ES-I3 (cell line): ENCODE data around the gene EHF.

ENCODE experiments used
- H3K36me3 ChIP-seq: 2 replicates; pipeline ENCODE4 v1.6.1; 2013; ENCODE audit warnings: mild to moderate bottlenecking, low read length, control low read depth, moderate library complexity; ENCODE audit not compliant: insufficient read depth
- H3K4me1 ChIP-seq: 2 replicates; pipeline ENCODE4 v1.6.1; 2013; ENCODE audit warnings: mild to moderate bottlenecking, control low read depth, low read length; ENCODE audit not compliant: insufficient read depth
- H3K9ac ChIP-seq: 2 replicates; pipeline ENCODE4 v1.6.1; 2013; ENCODE audit warnings: low read depth, mild to moderate bottlenecking, low read length, moderate library complexity
- H3K9me3 ChIP-seq: 2 replicates; pipeline ENCODE4 v1.6.1; 2013; ENCODE audit warnings: mild to moderate bottlenecking, low read length, moderate library complexity; ENCODE audit not compliant: control insufficient read depth, insufficient read depth

Gene EHF

GRCh38 chr11:34640050-34640923 is 19.4 kb downstream of the EHF start:
- Histone ChIP-seq H3K36me3 (no peaks in the 10 kb centered on the region), H3K9ac (no peak overlapping the region), H3K4me1 (peaks cover 14% of the 10 kb centered on the region; the same call in 1 of the 2 replicates), H3K9me3 (no peaks in the 10 kb centered on the region)

GRCh38 chr11:34640924-34641275 is 20.0 kb downstream of the EHF start:
- peaks cover 14% of the 10 kb centered on the region; the same call in 1 of the 2 replicates for H3K4me1 ChIP-seq
- H3K36me3 ChIP-seq = no peaks in the 10 kb centered on the region
- H3K9me3 ChIP-seq = no peaks in the 10 kb centered on the region
- no peak overlapping the region for H3K9ac ChIP-seq

DNA sequence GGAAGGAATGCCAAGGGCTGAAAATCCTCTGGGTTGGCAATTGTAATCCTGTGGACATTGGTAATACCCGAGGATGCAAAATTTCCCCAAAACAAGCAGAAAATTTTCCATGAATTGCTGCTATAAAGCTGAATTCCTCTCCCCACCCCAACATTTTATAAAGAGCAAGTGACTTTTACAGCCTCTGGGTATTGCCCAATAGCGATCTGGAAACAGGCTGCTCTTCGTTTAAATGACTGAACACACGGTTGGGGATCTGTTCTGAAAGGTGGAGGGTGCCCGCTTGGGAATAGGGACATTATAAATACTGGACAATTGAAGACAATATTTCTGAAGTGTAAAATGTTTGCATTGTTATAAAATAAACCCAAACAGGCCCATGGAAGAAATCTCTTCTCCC is 20.6 kb downstream of the EHF start:
- Histone ChIP-seq H3K4me1 (peaks cover 14% of the 10 kb centered on the region; the same call in 1 of the 2 replicates), H3K9me3 (no peaks in the 10 kb centered on the region), H3K9ac (no peak overlapping the region), H3K36me3 (no peaks in the 10 kb centered on the region)

GRCh38 chr11:34642001-34642554 is 21.2 kb downstream of the EHF start:
- no peak overlapping the region for H3K9ac ChIP-seq

GRCh38 chr11:34642873-34643272 is 22.0 kb downstream of the EHF start:
- Histone ChIP-seq H3K4me1 (peaks cover 14% of the 10 kb centered on the region; the same call in 1 of the 2 replicates), H3K9ac (no peak overlapping the region), H3K9me3 (no peaks in the 10 kb centered on the region), H3K36me3 (no peaks in the 10 kb centered on the region)

More at GRCh38 chr11:34642001-34642554, 21.2 kb downstream of the EHF start:
- no peaks in the 10 kb centered on the region for H3K36me3 ChIP-seq
- no peaks in the 10 kb centered on the region for H3K9me3 ChIP-seq
- H3K4me1 ChIP-seq = peaks cover 14% of the 10 kb centered on the region; the same call in 1 of the 2 replicates

GRCh38 chr11:34643311-34643710 is 22.4 kb downstream of the EHF start:
- peaks cover 14% of the 10 kb centered on the region; the same call in 1 of the 2 replicates for H3K4me1 ChIP-seq
- no peaks in the 10 kb centered on the region for H3K36me3 ChIP-seq
- H3K9ac ChIP-seq = no peak overlapping the region
- H3K9me3 ChIP-seq = no peaks in the 10 kb centered on the region

- peaks cover 14% of the 10 kb centered on the region; the same call in 1 of the 2 replicates for H3K4me1 ChIP-seq
Observed at GRCh38 chr11:34643846-34644245, 23.0 kb downstream of the EHF start.

GRCh38 chr11:34644669-34645406 is 23.9 kb downstream of the EHF start:
- Histone ChIP-seq H3K4me1 (peaks cover 11% of the 10 kb centered on the region; the same call in 1 of the 2 replicates), H3K9me3 (no peaks in the 10 kb centered on the region), H3K9ac (no peak overlapping the region), H3K36me3 (no peaks in the 10 kb centered on the region)

More at GRCh38 chr11:34643846-34644245, 23.0 kb downstream of the EHF start:
- H3K9me3 ChIP-seq = no peaks in the 10 kb centered on the region
- H3K9ac ChIP-seq = no peak overlapping the region
- H3K36me3 ChIP-seq = no peaks in the 10 kb centered on the region

GRCh38 chr11:34646431-34646830 is 25.5 kb downstream of the EHF start:
- Histone ChIP-seq H3K9ac (no peak overlapping the region), H3K36me3 (no peaks in the 10 kb centered on the region), H3K4me1 (peaks cover 12% of the 10 kb centered on the region; the same call in 1 of the 2 replicates), H3K9me3 (no peaks in the 10 kb centered on the region)

GRCh38 chr11:34647131-34647530 is 26.2 kb downstream of the EHF start:
- Histone ChIP-seq H3K9me3 (no peaks in the 10 kb centered on the region), H3K36me3 (no peaks in the 10 kb centered on the region), H3K9ac (no peak overlapping the region), H3K4me1 (peaks cover 18% of the 10 kb centered on the region)

DNA sequence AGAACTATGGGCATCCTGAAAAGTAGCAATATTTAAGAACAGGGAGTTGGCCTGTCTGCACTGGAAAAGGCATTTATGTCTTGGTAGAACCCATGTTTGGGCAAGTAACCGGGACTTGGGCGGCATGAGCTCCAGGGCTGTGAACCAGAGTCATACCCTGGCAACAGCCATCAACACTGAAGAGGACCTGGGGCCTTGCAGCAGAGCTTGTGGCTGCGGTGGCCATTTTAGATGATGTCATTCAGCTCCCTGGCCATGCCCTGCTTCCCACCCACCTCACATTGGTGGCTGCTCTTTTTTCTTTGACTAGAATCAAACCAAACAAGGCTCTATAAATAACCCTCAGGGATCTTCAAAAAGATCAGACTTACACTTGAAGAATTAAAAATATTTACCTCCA is 26.6 kb downstream of the EHF start:
- H3K36me3 ChIP-seq = no peaks in the 10 kb centered on the region

DNA sequence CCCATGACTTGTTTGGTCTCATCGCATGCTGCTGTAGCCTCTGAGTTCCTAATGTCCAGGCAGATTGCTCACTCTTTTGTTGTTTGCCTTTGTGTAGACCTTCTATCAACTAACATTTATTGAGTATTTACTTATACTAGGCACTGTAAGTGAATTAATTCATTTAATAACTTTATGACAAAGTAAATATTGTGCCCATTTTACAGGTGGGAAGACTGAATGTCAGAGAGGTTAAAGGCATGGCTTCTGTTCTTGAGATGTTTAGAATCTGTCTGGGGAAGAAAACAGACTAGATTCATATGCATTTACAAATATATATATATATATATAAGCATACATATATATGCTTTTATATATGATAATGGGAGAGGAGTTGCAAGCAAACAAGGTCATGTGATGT is 27.1 kb downstream of the EHF start:
- Histone ChIP-seq H3K4me1 (peaks cover 19% of the 10 kb centered on the region), H3K9me3 (no peaks in the 10 kb centered on the region), H3K36me3 (no peaks in the 10 kb centered on the region), H3K9ac (no peak overlapping the region)

More for the DNA sequence above, 26.6 kb downstream of the EHF start:
- Histone ChIP-seq H3K4me1 (peaks cover 18% of the 10 kb centered on the region), H3K9me3 (no peaks in the 10 kb centered on the region), H3K9ac (no peak overlapping the region)

GRCh38 chr11:34649597-34649996 is 28.7 kb downstream of the EHF start:
- Histone ChIP-seq H3K9me3 (no peaks in the 10 kb centered on the region), H3K9ac (no peak overlapping the region), H3K36me3 (no peaks in the 10 kb centered on the region; the same call in 1 of the 2 replicates), H3K4me1 (peaks cover 24% of the 10 kb centered on the region)

DNA sequence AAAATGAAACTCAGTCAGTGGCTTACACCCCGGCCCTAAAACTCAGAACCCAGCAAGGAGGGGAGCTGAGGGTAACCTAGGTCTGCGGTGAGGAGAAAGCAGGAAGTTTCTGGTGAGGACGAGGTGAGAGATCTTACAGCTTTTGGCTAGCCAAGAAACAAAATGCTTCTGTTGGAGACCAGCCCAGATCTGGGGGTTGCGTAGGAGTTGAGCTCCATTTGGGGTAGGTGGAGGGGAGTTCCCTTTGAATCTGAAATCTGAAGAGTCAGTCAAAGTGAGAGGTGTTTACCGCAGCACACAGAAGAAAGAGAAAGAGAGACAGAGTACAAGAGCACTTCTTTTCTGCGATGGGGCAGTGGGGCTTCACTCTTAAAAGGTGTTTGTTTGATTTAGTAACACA is 29.6 kb downstream of the EHF start:
- H3K4me1 ChIP-seq = peaks cover 32% of the 10 kb centered on the region

More for the DNA sequence above, 29.6 kb downstream of the EHF start:
- no peaks in the 10 kb centered on the region for H3K9me3 ChIP-seq
- H3K36me3 ChIP-seq = no peaks in the 10 kb centered on the region; the same call in 1 of the 2 replicates
- H3K9ac ChIP-seq = no peak overlapping the region
